Activated CD4-positive, alpha-beta T cell treated with anti-CD3 and anti-CD28 coated beads, Interleukin-2, amount 50 U/mL, for 48 hours (primary cell): ENCODE data around the gene TTLL6.
"Not testable (repeated sequence)": the region's sequence is repeated elsewhere in the genome, so short reads cannot be mapped to it uniquely, and the experiment has no call there.

Source experiments
- DNase-seq, 2 experiments: peaks; one replicate each; pipeline ENCODE4 v3.0.0-alpha.2; 2020

TTLL6 gene

GRCh38 chr17:48722201-48722907 lies 94.7 kb downstream of the TTLL6 start, which contains the start of gene PRAC1:
PRAC1 (minus strand) TSS chr17:48722518; CDS start chr17:48722392, 126 bp downstream.
- no peak for DNase-seq

GRCh38 chr17:48721009-48721402 lies 96.0 kb downstream of the TTLL6 start:
- no peak for DNase-seq

GRCh38 chr17:48720266-48721008 lies 96.6 kb downstream of the TTLL6 start:
- DNase-seq = no peak

DNA sequence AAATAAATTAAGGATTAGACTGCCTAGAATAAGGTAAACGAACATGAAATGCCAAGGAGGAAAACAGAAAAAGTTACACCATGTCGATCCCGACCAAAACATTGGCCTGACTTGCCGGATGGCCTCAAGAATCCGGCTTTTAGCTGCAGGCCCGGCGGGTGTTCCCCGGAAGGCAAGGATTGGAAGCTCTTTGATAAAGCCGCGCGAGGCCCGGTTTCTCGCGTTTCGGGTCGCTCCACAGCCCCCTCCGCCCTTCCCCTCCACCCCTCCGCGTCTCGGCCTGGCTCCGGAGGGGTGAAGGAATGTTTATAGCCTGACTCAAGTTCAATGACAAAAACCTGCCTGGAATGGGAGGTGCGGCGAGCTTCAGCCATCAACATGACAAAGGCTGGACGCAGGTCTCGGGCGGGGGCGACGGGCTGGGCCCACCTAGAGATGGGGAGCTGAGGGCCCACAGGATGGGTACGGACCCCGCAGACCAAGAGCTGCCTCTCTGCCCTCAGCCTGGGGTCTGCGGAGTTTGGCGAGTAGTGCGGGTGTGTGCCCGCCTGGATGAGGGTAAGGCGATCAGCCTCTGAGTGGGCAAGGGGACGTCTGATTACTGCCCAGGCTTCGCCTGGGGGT lies 97.3 kb downstream of the TTLL6 start:
- peak in 1 of 2 experiments; percentile 11 for DNase-seq

- DNase-seq = peak in 1 of 2 experiments; percentile 26
These were observed 98.0 kb downstream of the TTLL6 start for GRCh38 chr17:48718761-48719641.

DNA sequence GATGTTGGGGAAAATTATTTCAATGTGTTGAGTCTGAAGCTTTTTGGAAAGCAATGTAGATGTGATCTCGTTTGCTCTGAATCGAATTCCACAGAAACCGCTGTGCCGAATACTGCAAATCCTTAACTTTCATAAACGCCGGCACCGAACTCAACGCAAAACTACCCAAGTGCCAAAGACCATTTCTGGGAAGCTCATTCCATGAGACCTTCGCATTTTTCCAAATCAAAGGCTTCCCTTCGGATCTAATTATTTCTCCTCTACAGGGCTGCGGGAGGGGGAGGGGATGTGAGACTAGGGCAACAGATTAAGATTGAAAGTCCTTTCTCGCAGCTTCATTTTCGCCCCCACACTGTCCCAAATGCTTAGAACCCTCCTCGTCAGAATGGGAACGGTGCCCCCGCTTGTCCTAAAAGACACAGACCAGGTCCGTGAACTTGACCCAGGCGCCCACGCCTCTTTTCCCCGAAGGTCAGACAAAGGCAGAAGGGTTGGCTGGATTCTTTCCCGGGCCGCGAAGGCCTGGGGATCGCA lies 98.7 kb downstream of the TTLL6 start:
- peak in 1 of 2 experiments; percentile 13 for DNase-seq

DNA sequence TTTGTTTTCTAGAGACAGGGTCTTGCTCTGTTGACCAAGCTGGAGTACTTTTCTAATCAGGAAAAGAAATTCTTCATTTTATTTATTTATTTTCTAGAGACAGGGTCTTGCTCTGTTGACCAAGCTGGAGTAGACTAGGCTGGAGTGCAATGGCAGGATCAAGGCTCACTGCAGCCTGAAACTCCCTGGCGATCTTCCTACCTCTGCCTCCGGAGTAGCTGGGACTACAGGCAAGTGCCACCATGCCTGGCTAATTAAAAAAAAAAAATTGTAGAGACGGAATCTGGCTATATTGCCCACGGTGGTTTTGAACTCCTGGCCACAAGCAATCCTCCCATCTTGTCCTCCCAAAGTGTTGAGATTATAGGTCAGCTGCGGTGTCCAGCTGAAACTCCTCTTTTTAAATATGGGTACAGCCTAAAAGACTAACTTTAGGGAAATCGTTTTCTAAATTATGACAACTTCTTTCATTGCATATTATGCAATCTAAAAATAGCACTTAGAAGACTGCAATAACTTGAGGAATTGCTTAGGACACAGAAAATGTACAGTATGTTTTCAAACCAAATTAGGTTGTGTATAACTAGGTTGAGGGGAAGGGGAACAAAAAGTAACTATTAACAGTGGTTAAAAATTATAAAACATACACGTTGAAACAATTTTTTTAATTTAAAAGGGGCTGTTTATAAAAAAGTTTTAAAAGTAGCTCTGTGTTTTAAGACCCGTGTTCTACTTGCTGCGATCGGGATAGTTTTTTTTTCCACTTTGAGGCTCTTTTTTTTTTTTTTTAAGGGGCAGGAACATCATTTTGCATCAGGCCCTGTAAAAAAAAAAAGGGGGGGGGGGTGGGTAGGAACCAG lies 99.4 kb downstream of the TTLL6 start:
- DNase-seq = no peak

- DNase-seq = not testable (repeated sequence)
These were observed 100.5 kb downstream of the TTLL6 start for GRCh38 chr17:48716549-48716948.

GRCh38 chr17:48715496-48716399 lies 101.3 kb downstream of the TTLL6 start:
- DNase-seq = no peak
